ENCODE data around the gene NCAN. TPM values are rescaled to one million over a fixed set of nuclear protein-coding genes. Genes with fewer than 3 reads are reported as not detected.

NCAN gene
- total RNA-seq, 5 donors from 2014 or later (not counting 1 experiment from before 2014, with no cell fraction given), result 0.03 to 0.10 TPM; not detected in 3

DNA sequence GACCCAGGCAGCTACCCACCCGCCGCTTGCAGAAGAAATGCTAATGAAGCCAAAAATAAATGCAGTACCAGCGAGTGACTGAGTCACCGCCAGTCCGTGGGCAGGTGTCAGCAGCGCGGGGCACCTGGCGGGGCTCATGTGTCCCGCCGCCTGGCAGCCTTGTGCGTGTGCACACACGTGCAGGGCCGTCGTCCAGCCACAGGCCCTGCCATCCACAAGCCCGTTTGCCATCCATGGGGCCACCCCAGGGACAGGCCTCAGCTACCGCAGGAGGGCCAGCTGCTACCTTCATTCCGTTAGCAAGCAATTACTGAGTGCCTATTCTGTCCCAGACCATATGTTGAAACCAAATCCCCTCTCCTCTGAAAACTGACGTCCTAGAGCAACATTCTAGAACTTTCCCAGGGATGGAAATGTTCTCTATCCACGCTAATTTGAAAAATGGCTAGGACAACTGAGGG lies 20.5 kb downstream of the NCAN start:
- Histone ChIP-seq H3K4me1 (ENCODE audit: control insufficient read depth in 1 of 2, extremely low read depth in 1 of 2, insufficient read depth in 2 of 2, low read length in 2 of 2) (no peaks in the 10 kb centered on the region), H3K9me3 (peaks cover 4% of the 10 kb centered on the region), H3K27me3 (replicated peaks in 1 of 2; ENCODE audit: control insufficient read depth in 2 of 2, extremely low read depth in 1 of 2, insufficient read depth in 2 of 2, low read length in 1 of 2) (peaks cover 0 to 35% of the 10 kb centered on the region in 2 experiments), H3K27ac (ENCODE audit: low read length) (no peak overlapping the region), H3K36me3 (ENCODE audit: control insufficient read depth in 2 of 2, extremely low read depth in 1 of 2, insufficient read depth in 1 of 2, low read length in 1 of 2) (no peaks in the 10 kb centered on the region), H3K4me3 (ENCODE audit: control insufficient read depth in 1 of 2, extremely low read depth in 1 of 2, low read length in 1 of 2) (no peak overlapping the region)
- ATAC-seq (replicated peaks in 1 of 4) (no peak), DNase-seq (no peak)
- no peaks in the 10 kb centered on the region for H3K4me1 Mint-ChIP-seq
- H3K27ac Mint-ChIP-seq, result no peak overlapping the region
- POLR2A ChIA-PET, result no interaction called here
- peaks cover 5 to 19% (median 6%) of the 10 kb centered on the region in 3 donors for H3K9me3 Mint-ChIP-seq
- no peak overlapping the region for H3K4me3 Mint-ChIP-seq
- CTCF ChIA-PET, result interaction anchor here in 1 of 2 donors (0.7 kb wide), 1 partner anchor 56 kb away, joined by 3 read pairs; no protein-coding TSS in a partner anchor
- peaks cover 11 to 23% of the 10 kb centered on the region in 2 donors for H3K27me3 Mint-ChIP-seq
- WGBS (ENCODE audit: insufficient coverage), result 66% methylated on average over 17 of the region's 19 CpGs
- no peaks in the 10 kb centered on the region for H3K36me3 Mint-ChIP-seq

DNA sequence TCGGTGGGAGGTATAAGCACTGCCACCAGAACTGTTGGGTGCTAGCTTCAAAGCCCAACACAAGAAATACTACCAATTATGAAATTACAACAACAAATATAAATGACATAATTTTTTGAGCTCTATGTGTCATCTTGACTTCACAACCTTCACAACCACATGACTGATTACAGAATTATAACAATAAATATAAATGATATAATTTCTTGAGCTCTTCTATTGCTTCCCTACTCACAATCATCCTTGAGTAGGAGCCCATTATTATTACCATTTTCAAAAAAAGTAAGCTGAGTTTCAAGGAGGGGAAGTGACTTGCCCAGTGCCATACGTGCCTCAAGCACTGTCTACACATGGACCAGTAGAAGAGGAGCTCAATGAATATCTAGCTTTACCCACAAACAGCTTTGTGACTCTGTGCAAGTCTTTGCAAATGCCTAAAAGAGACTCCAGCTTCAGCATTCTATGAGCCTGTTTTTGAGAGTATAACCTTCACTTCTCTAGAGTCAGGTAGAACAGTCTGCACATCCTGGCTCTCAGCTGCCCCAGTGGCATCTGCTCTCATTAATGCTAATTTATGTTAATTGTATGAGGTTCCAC lies 22.6 kb downstream of the NCAN start:
- CTCF ChIA-PET, result no interaction called here
- POLR2A ChIA-PET, result no interaction called here
- no peak for ATAC-seq (replicated peaks in 1 of 4)

DNA sequence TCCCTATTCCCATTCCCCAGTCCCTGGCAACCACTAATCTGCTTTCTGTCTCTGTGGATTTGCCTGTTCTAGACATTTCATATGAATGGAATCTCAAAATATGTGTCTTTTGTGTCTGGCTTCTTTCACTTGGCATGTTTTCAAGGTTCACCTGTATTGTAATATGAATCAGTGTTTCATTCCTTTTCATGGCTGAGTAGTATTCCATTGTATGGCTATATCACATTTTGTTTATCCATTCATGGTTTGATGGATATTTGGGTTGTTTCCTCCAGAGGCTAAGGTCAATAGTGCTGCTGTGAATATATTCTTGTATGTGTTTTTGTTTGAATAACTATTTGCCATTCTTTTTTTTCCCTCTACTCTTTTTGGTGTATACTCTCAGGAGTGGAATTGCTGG lies 24.4 kb downstream of the NCAN start:
- peaks cover 5 to 19% (median 6%) of the 10 kb centered on the region in 3 donors for H3K9me3 Mint-ChIP-seq
- H3K27me3 Mint-ChIP-seq, result peaks cover 26 to 39% of the 10 kb centered on the region in 2 donors
- no peaks in the 10 kb centered on the region for H3K36me3 ChIP-seq (ENCODE audit: control insufficient read depth in 2 of 2, extremely low read depth in 1 of 2, insufficient read depth in 1 of 2, low read length in 1 of 2)
- no peak for DNase-seq
- CTCF ChIA-PET, result no interaction called here
- POLR2A ChIA-PET, result no interaction called here
- H3K36me3 Mint-ChIP-seq, result no peaks in the 10 kb centered on the region
- H3K4me1 ChIP-seq (ENCODE audit: control insufficient read depth in 1 of 2, extremely low read depth in 1 of 2, insufficient read depth in 2 of 2, low read length in 2 of 2), result no peaks in the 10 kb centered on the region
- peaks cover 0 to 48% of the 10 kb centered on the region in 2 experiments for H3K27me3 ChIP-seq (replicated peaks in 1 of 2; ENCODE audit: control insufficient read depth in 2 of 2, extremely low read depth in 1 of 2, insufficient read depth in 2 of 2, low read length in 1 of 2)
- no peak overlapping the region for H3K27ac ChIP-seq (ENCODE audit: low read length)
- no peaks in the 10 kb centered on the region for H3K4me1 Mint-ChIP-seq
- no peak for ATAC-seq (replicated peaks in 1 of 4)
- no peak overlapping the region for H3K4me3 ChIP-seq (ENCODE audit: control insufficient read depth in 1 of 2, extremely low read depth in 1 of 2, low read length in 1 of 2)
- H3K4me3 Mint-ChIP-seq, result no peak overlapping the region
- no peak overlapping the region for H3K27ac Mint-ChIP-seq
- H3K9me3 ChIP-seq, result peaks cover 4% of the 10 kb centered on the region

More for the DNA sequence above, 22.6 kb downstream of the NCAN start:
- Mint-ChIP-seq H3K27ac (no peak overlapping the region), H3K36me3 (no peaks in the 10 kb centered on the region), H3K9me3 (peaks cover 5 to 19% (median 6%) of the 10 kb centered on the region in 3 donors), H3K4me1 (no peaks in the 10 kb centered on the region), H3K27me3 (peaks cover 16 to 27% of the 10 kb centered on the region in 2 donors), H3K4me3 (no peak overlapping the region)
- Histone ChIP-seq H3K4me1 (ENCODE audit: control insufficient read depth in 1 of 2, extremely low read depth in 1 of 2, insufficient read depth in 2 of 2, low read length in 2 of 2) (no peaks in the 10 kb centered on the region), H3K9me3 (peaks cover 4% of the 10 kb centered on the region), H3K4me3 (ENCODE audit: control insufficient read depth in 1 of 2, extremely low read depth in 1 of 2, low read length in 1 of 2) (peak overlapping the region in 1 of 2 donors; percentile 17), H3K36me3 (ENCODE audit: control insufficient read depth in 2 of 2, extremely low read depth in 1 of 2, insufficient read depth in 1 of 2, low read length in 1 of 2) (no peaks in the 10 kb centered on the region), H3K27ac (ENCODE audit: low read length) (no peak overlapping the region), H3K27me3 (replicated peaks in 1 of 2; ENCODE audit: control insufficient read depth in 2 of 2, extremely low read depth in 1 of 2, insufficient read depth in 2 of 2, low read length in 1 of 2) (peaks cover 0 to 37% of the 10 kb centered on the region in 2 experiments)
- DNase-seq, result no peak
- WGBS (ENCODE audit: insufficient coverage), result 100% methylated on average over 1 of the region's 2 CpGs

DNA sequence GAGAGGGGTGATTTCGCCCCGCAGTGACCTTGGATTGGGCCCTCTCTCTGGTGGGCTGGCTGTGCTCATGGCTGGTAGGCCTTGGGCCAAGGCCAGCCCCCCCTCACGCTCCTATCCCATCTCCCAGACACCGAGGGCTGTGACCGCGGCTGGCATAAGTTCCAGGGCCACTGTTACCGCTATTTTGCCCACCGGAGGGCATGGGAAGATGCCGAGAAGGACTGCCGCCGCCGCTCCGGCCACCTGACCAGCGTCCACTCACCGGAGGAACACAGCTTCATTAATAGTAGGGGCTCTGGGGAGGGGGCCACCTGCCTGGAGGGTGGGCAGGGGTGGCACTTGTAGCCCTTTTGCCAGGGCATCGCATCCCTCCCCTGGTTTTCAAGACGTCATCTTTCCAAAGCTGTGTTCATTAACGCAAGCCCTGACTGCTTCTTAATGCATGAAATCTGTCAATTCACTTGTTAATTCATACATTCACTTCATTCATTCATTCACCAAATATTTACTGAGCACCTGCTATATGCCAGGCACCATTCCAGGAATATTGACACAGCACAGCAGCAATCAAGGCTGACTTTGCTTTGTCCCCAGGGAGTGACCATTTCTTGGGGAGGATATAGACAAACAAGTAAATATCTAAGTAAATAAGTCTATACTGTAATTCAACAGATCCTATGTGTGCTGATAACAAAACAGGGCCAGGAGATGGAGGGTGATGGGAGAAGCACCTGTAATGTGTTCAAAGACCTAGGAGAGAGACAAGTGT lies 26.6 kb downstream of the NCAN start:
- Histone ChIP-seq H3K36me3 (ENCODE audit: control insufficient read depth in 2 of 2, extremely low read depth in 1 of 2, insufficient read depth in 1 of 2, low read length in 1 of 2) (no peaks in the 10 kb centered on the region), H3K4me3 (ENCODE audit: control insufficient read depth in 1 of 2, extremely low read depth in 1 of 2, low read length in 1 of 2) (no peak overlapping the region), H3K9me3 (peaks cover 4% of the 10 kb centered on the region), H3K4me1 (ENCODE audit: control insufficient read depth in 1 of 2, extremely low read depth in 1 of 2, insufficient read depth in 2 of 2, low read length in 2 of 2) (no peaks in the 10 kb centered on the region), H3K27me3 (replicated peaks in 1 of 2; ENCODE audit: control insufficient read depth in 2 of 2, extremely low read depth in 1 of 2, insufficient read depth in 2 of 2, low read length in 1 of 2) (peaks cover 0 to 44% of the 10 kb centered on the region in 2 experiments), H3K27ac (ENCODE audit: low read length) (no peak overlapping the region)
- Mint-ChIP-seq H3K27me3 (peaks cover 23 to 34% of the 10 kb centered on the region in 2 donors), H3K4me3 (no peak overlapping the region), H3K27ac (no peak overlapping the region), H3K36me3 (no peaks in the 10 kb centered on the region), H3K4me1 (no peaks in the 10 kb centered on the region), H3K9me3 (peaks cover 5 to 17% (median 6%) of the 10 kb centered on the region in 3 donors)
- POLR2A ChIA-PET, result interaction anchor here in 1 of 2 donors (0.6 kb wide), 1 partner anchor 231 kb away, joined by 3 read pairs; no protein-coding TSS in a partner anchor
- DNase-seq (no peak), ATAC-seq (replicated peaks in 1 of 4) (no peak)
- WGBS (ENCODE audit: insufficient coverage), result 87% methylated on average over 14 of the region's 18 CpGs
- CTCF ChIA-PET, result interaction anchor here in 1 of 2 donors (0.6 kb wide), 1 partner anchor 39 kb away, joined by 8 read pairs; no protein-coding TSS in a partner anchor

DNA sequence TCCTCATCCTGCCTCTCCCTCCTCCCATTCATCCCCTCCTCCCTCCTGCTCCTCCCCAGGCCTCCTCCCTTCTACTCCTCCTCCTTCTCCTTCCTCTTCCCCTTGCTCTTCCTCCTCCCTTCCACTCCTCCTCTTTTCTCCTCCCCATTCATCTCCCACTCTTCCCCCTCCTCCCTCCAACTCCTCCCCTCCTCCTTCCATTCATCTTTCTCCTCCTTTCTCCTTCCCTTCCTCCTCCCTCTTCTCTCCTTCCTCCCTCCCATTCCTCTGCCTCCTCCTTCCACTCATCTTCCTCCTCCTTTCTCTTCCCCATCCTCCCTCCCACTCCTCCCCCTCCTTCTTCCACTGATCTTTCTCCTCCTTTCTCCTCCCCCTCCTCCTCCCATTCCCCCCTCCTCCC lies 27.9 kb downstream of the NCAN start:
- H3K27me3 Mint-ChIP-seq, result peaks cover 23 to 34% of the 10 kb centered on the region in 2 donors
- H3K36me3 Mint-ChIP-seq, result no peaks in the 10 kb centered on the region
- no peak overlapping the region for H3K4me3 ChIP-seq (ENCODE audit: control insufficient read depth in 1 of 2, extremely low read depth in 1 of 2, low read length in 1 of 2)
- H3K9me3 Mint-ChIP-seq, result peaks cover 4 to 7% (median 5%) of the 10 kb centered on the region in 3 donors
- no peaks in the 10 kb centered on the region for H3K36me3 ChIP-seq (ENCODE audit: control insufficient read depth in 2 of 2, extremely low read depth in 1 of 2, insufficient read depth in 1 of 2, low read length in 1 of 2)
- H3K27ac ChIP-seq (ENCODE audit: low read length), result no peak overlapping the region
- ATAC-seq (replicated peaks in 1 of 4), result no peak
- H3K27me3 ChIP-seq (replicated peaks in 1 of 2; ENCODE audit: control insufficient read depth in 2 of 2, extremely low read depth in 1 of 2, insufficient read depth in 2 of 2, low read length in 1 of 2), result peaks cover 0 to 46% of the 10 kb centered on the region in 2 experiments
- CTCF ChIA-PET, result no interaction called here
- POLR2A ChIA-PET, result no interaction called here
- no peaks in the 10 kb centered on the region for H3K4me1 Mint-ChIP-seq
- peaks cover 3% of the 10 kb centered on the region for H3K9me3 ChIP-seq
- H3K27ac Mint-ChIP-seq, result no peak overlapping the region
- no peak for DNase-seq
- no peak overlapping the region for H3K4me3 Mint-ChIP-seq
- H3K4me1 ChIP-seq (ENCODE audit: control insufficient read depth in 1 of 2, extremely low read depth in 1 of 2, insufficient read depth in 2 of 2, low read length in 2 of 2), result no peaks in the 10 kb centered on the region

DNA sequence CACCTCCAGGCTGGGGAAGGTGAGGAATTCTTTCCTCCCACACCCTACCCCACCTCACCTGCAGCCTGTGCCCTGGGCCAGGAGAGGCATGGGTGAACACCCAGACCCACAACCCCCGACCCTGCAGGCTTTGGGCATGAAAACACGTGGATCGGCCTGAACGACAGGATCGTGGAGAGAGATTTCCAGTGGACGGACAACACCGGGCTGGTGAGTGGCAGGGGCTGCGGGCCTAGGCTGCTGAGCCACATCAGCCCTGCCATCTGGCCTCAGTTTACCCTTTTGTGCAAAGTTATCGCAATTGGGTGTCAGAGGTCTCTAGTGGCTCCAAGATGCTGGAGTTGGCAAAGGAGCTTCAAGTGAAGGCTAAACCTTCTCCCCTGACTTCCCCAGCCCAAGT lies 28.7 kb downstream of the NCAN start:
- peaks cover 4 to 7% (median 5%) of the 10 kb centered on the region in 3 donors for H3K9me3 Mint-ChIP-seq
- ATAC-seq (replicated peaks in 1 of 4), result no peak

More for the DNA sequence above, 28.7 kb downstream of the NCAN start:
- CTCF ChIA-PET, result interaction anchor here in 1 of 2 donors (0.6 kb wide), 1 partner anchor 20 kb away, joined by 5 read pairs; no protein-coding TSS in a partner anchor
- POLR2A ChIA-PET, result no interaction called here
- Histone ChIP-seq H3K4me1 (ENCODE audit: control insufficient read depth in 1 of 2, extremely low read depth in 1 of 2, insufficient read depth in 2 of 2, low read length in 2 of 2) (no peaks in the 10 kb centered on the region), H3K27ac (ENCODE audit: low read length) (no peak overlapping the region), H3K9me3 (no peaks in the 10 kb centered on the region), H3K27me3 (replicated peaks in 1 of 2; ENCODE audit: control insufficient read depth in 2 of 2, extremely low read depth in 1 of 2, insufficient read depth in 2 of 2, low read length in 1 of 2) (peaks cover 0 to 45% of the 10 kb centered on the region in 2 experiments), H3K36me3 (ENCODE audit: control insufficient read depth in 2 of 2, extremely low read depth in 1 of 2, insufficient read depth in 1 of 2, low read length in 1 of 2) (no peaks in the 10 kb centered on the region), H3K4me3 (ENCODE audit: control insufficient read depth in 1 of 2, extremely low read depth in 1 of 2, low read length in 1 of 2) (no peak overlapping the region)
- Mint-ChIP-seq H3K4me3 (no peak overlapping the region), H3K27me3 (peaks cover 23 to 34% of the 10 kb centered on the region in 2 donors), H3K36me3 (no peaks in the 10 kb centered on the region), H3K4me1 (no peaks in the 10 kb centered on the region), H3K27ac (no peak overlapping the region)
- 88% methylated on average over 9 of the region's 9 CpGs for WGBS (ENCODE audit: insufficient coverage)
- DNase-seq, result no peak
